Upper lobe of right lung (tissue), 1 donor: ENCODE measurements around the gene ITGA1. TPM values are rescaled to one million over a fixed set of nuclear protein-coding genes. Genes with fewer than 3 reads are reported as not detected.

ENCODE experiments used
- ATAC-seq: fragments of 200-7000 bp; cut with Tn5 transposase; one replicate; pipeline ENCODE4 v1.9.1; 2020; ENCODE audit warnings: mild to moderate bottlenecking, moderate library complexity
- DNase-seq: peaks from one replicate; pipeline ENCODE4 v3.0.0-alpha.2; 2020
- H3K27ac ChIP-seq: fragments of 200-600 bp; one replicate; pipeline ENCODE4 v1.8.0; 2022
- H3K27me3 ChIP-seq: fragments of 200-600 bp; one replicate; pipeline ENCODE4 v1.8.0; 2022; ENCODE audit warnings: mild to moderate bottlenecking
- H3K36me3 ChIP-seq: fragments of 200-600 bp; one replicate; pipeline ENCODE4 v1.8.0; 2022
- H3K4me1 ChIP-seq: fragments of 200-600 bp; one replicate; pipeline ENCODE4 v1.8.0; 2022
- H3K4me3 ChIP-seq: fragments of 200-600 bp; one replicate; pipeline ENCODE4 v1.8.0; 2022; ENCODE audit warnings: mild to moderate bottlenecking
- H3K9me3 ChIP-seq: fragments of 200-600 bp; one replicate; pipeline ENCODE4 v1.8.0; 2022
- CTCF ChIP-seq: fragments of 200-600 bp; IDR thresholded peaks from one replicate; pipeline ENCODE4 v1.8.0; 2022; ENCODE audit warnings: antibody characterized with exemption
- intact Hi-C: fragments of 100-400 bp; cut with DNase I; formaldehyde crosslinking; loops from one replicate; pipeline ENCODE4 v1.11.0; 2022
- total RNA-seq: library from RNA; stranded (reverse); fragmentation: NEBNext Ultra II Directional; extraction: Animal tissue kit (Norgen Biotek cat#: 25700); gene quantifications from one replicate; pipeline ENCODE4 v1.2.1, GENCODE V29; 2021
- donor health status: DM: no; HTN: yes; CAD: no; lungs with severe emphysema.

The ITGA1 gene
- total RNA-seq, 1 donor from 2014 or later = 94.8 TPM

DNA sequence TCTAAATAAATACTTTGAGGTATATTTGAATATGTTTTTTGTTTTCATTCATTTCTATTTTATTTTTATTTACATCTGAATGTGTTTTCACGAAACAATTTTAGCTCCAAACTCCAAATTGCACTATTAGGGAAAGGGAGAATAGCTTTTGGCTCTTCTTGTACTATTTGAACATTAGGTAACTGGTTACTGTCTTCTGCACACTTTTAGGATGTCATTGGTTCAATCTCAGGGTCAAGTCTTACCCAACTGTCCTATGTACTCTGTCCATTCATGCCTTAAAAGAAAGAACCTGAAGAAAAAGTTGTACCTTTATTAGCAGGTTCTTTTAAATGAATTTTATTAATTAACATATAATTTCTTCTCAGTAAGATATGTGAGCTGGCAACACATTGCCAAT is 51.6 kb downstream of the ITGA1 start:
- DNase-seq (no peak), ATAC-seq (no peak)
- Histone ChIP-seq H3K4me3 (no peak overlapping the region), H3K27me3 (no peaks in the 10 kb centered on the region), H3K4me1 (peaks cover 7% of the 10 kb centered on the region), H3K9me3 (no peaks in the 10 kb centered on the region), H3K27ac (peak overlapping the region; percentile 12), H3K36me3 (no peaks in the 10 kb centered on the region)
- no peak for TF ChIP-seq CTCF
- intact Hi-C loops = no loop called here

DNA sequence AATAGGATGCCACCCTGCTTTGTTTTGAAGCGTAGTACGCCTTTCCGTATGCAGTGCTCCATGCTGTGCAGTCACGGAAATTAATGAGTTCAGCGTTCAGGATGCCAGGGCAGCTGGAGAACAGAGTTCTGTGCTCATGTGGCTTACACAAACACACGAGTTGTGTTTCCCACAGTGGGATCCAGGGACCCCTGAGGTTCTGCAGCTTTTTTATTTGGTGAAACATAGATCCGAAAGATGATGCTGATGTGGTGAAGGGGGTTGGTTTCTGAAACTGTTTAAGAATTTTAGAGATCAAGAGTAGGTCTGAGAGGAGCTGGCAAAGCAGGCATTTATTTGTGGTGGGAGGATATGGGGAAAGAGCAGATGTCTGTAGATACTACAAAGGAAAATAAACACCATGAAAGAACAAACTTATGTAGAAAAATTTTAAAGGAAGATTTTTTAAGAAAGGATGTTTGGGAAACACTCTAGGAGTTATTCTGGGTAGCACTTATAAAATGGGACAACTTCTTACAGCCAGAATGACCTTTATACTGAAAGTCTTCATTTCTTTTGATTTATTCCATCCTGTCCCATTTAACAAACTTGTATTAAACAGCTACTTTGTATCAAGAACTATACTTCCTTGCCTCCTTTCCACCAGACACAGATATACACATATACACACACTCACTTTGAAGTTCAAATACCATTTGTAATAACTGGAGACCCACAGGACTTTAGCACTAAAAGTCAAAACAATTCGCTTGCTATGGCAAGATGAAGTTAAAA is 52.7 kb downstream of the ITGA1 start:
- Histone ChIP-seq H3K27ac (peak overlapping the region; percentile 39), H3K4me3 (no peak overlapping the region), H3K27me3 (no peaks in the 10 kb centered on the region), H3K9me3 (no peaks in the 10 kb centered on the region), H3K4me1 (peaks cover 19% of the 10 kb centered on the region), H3K36me3 (no peaks in the 10 kb centered on the region)
- ATAC-seq (no peak), DNase-seq (no peak)
- intact Hi-C loops = no loop called here
- no peak for TF ChIP-seq CTCF

- no peak overlapping the region for H3K4me3 ChIP-seq
- no peaks in the 10 kb centered on the region for H3K9me3 ChIP-seq
- H3K27ac ChIP-seq = peak overlapping the region; percentile 39
- TF ChIP-seq CTCF = no peak
- no peak for DNase-seq
- no peak for ATAC-seq
- peaks cover 19% of the 10 kb centered on the region for H3K4me1 ChIP-seq
- no peaks in the 10 kb centered on the region for H3K36me3 ChIP-seq
- no peaks in the 10 kb centered on the region for H3K27me3 ChIP-seq
- intact Hi-C loops = no loop called here
These were observed 53.4 kb downstream of the ITGA1 start for GRCh38 chr5:52841114-52841513.

DNA sequence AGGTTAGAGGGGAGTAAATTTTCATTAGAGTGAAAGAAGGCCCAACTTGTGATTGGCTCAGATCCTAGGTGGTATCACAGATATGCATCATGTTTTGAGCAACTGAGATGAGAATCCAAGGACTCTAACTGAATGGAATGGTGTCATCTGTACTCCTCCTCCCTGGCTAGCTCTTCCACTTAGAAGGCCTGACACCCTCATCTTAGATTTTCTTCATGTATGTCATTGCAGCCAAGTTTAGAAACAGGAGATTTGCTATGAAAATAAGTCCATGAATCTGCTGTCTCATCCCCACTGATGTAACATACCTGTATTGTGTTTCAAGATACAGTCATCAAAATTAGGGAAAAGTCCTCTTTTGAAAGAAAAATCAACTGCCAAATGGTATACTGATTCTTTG is 54.4 kb downstream of the ITGA1 start:
- intact Hi-C loops = no loop called here
- H3K27me3 ChIP-seq = no peaks in the 10 kb centered on the region
- no peak overlapping the region for H3K27ac ChIP-seq
- no peak overlapping the region for H3K4me3 ChIP-seq
- no peak for ATAC-seq
- H3K36me3 ChIP-seq = no peaks in the 10 kb centered on the region
- no peak for DNase-seq
- TF ChIP-seq CTCF = no peak
- H3K4me1 ChIP-seq = peaks cover 19% of the 10 kb centered on the region
- H3K9me3 ChIP-seq = no peaks in the 10 kb centered on the region

GRCh38 chr5:52844885-52845284 is 57.2 kb downstream of the ITGA1 start:
- DNase-seq (no peak), ATAC-seq (no peak)
- H3K36me3 ChIP-seq = no peaks in the 10 kb centered on the region
- TF ChIP-seq CTCF = no peak
- no peak overlapping the region for H3K4me3 ChIP-seq
- H3K9me3 ChIP-seq = no peaks in the 10 kb centered on the region
- no peaks in the 10 kb centered on the region for H3K27me3 ChIP-seq
- H3K27ac ChIP-seq = peak overlapping the region; percentile 21
- intact Hi-C loops = no loop called here
- H3K4me1 ChIP-seq = peaks cover 19% of the 10 kb centered on the region
